K562 (cell line): Measurements from ENCODE around the gene SPATS1. TPM values are rescaled to one million over a fixed set of nuclear protein-coding genes. Genes with fewer than 3 reads are reported as not detected.
A peak's percentile ranks its signal among the peaks of the same experiment; 100 is the strongest.

Experiments
- ATAC-seq: fragments of 200-7000 bp; cut with Tn5 transposase; 3 replicates; pipeline ENCODE4 v1.9.1; 2020; ENCODE audit warnings: moderate library complexity
- BruUV-seq: library from RNA; stranded (reverse); fragments of 400-500 nt; replicated peaks from 2 replicates; lab custom pipeline; 2021; lab: Mats Ljungman, UMichigan
- CTCF ChIA-PET: fragments of 300-600 bp; formaldehyde crosslinking; extraction: SDS; loops from one replicate; lab custom pipeline; 2021; ENCODE audit warnings: low intra/inter-chr PET ratio; lab: Yijun Ruan, JAX
- POLR2A ChIA-PET: fragments of 300-600, 350-650 bp; sonication (Branson Sonifier 250); formaldehyde crosslinking; extraction: SDS; loops from one replicate; lab custom pipeline; 2021; ENCODE audit warnings: antibody characterized with exemption, inconsistent platforms; lab: Yijun Ruan, JAX
- DNase-seq, 4 experiments: peaks; one replicate each; pipeline versions ENCODE4 v3.0.0 to v3.0.0-alpha.2; 2011 to 2018; ENCODE audit warnings: low spot score in 3 of 4, mixed read lengths in 3 of 4; ENCODE audit errors: extremely low read depth in 1 of 4
- FAIRE-seq: peaks from 2 replicates; lab custom pipeline; 2011; peaks lifted over from hg19 to GRCh38; lab: Jason Lieb, UNC
- H2AFZ ChIP-seq: 2 replicates; pipeline ENCODE4 v1.6.0; 2011; ENCODE audit warnings: low read depth, low read length, control low read depth, inconsistent platforms
- H3K27ac ChIP-seq: fragments of 200-600 bp; 3 replicates; pipeline ENCODE4 v1.8.0; 2011; ENCODE audit warnings: low read depth, mild to moderate bottlenecking, control low read depth, inconsistent platforms, low read length, moderate library complexity, mixed read lengths; ENCODE audit errors: extremely low read depth
- H3K27me3 ChIP-seq, 2 experiments: fragments of 300-600 bp in 1 of 2; 2 replicates in 1 of 2; 3 replicates in 1 of 2; pipeline versions ENCODE4 v1.6.0 to v1.8.0; 2011; ENCODE audit warnings: inconsistent platforms in 2 of 2, low read length in 2 of 2, mild to moderate bottlenecking in 1 of 2, mixed read lengths in 1 of 2, moderate library complexity in 1 of 2; ENCODE audit not compliant: control insufficient read depth in 2 of 2, insufficient read depth in 2 of 2
- H3K36me3 ChIP-seq: fragments of 300-600 bp; 3 replicates; pipeline ENCODE4 v1.8.0; 2011; ENCODE audit warnings: mild to moderate bottlenecking, low read length, inconsistent platforms; ENCODE audit not compliant: control insufficient read depth, insufficient read depth
- H3K4me1 ChIP-seq, 2 experiments: fragments of 200-600 bp in 1 of 2; replicated peaks in 1 of 2; 2 replicates in 1 of 2; 3 replicates in 1 of 2; pipeline versions ENCODE4 v1.5.1 to v1.8.0; 2011; ENCODE audit warnings: inconsistent platforms in 2 of 2, low read length in 2 of 2, mild to moderate bottlenecking in 1 of 2, mixed read lengths in 1 of 2, moderate library complexity in 1 of 2; ENCODE audit not compliant: control insufficient read depth in 2 of 2, insufficient read depth in 2 of 2
- H3K4me2 ChIP-seq: 2 replicates; pipeline ENCODE4 v1.6.1; 2011; ENCODE audit warnings: low read length, control low read depth, inconsistent platforms, mixed read lengths; ENCODE audit not compliant: insufficient read depth
- H3K4me3 ChIP-seq: fragments of 200-600 bp; sonication (generic), shearing (Covaris generic); 2 replicates; pipeline ENCODE4 v1.5.1; 2016; ENCODE audit warnings: control low read depth, inconsistent platforms
- H3K79me2 ChIP-seq: fragments of 200-600 bp; 3 replicates; pipeline ENCODE4 v1.8.0; 2011; ENCODE audit warnings: low read length, inconsistent platforms; ENCODE audit not compliant: control insufficient read depth, insufficient read depth
- H3K9ac ChIP-seq, 2 experiments: 2 replicates each; pipeline versions ENCODE4 v1.6.0 to v1.6.1; 2011; ENCODE audit warnings: low read depth in 2 of 2, low read length in 2 of 2, control low read depth in 1 of 2, inconsistent platforms in 1 of 2, mild to moderate bottlenecking in 1 of 2, mixed read lengths in 1 of 2; ENCODE audit not compliant: insufficient read depth in 1 of 2
- H3K9me1 ChIP-seq: one replicate; pipeline ENCODE4 v1.6.0; 2011; ENCODE audit warnings: inconsistent platforms, mild to moderate bottlenecking, low read length, moderate library complexity; ENCODE audit not compliant: control insufficient read depth, insufficient read depth
- H3K9me3 ChIP-seq: replicated peaks from 2 replicates; pipeline ENCODE4 v1.5.1; 2011; ENCODE audit warnings: low read depth, low read length, inconsistent platforms; ENCODE audit not compliant: control insufficient read depth, insufficient read depth
- H4K20me1 ChIP-seq: replicated peaks from 2 replicates; pipeline ENCODE4 v1.6.1; 2011; ENCODE audit warnings: low read length, inconsistent platforms, mixed read lengths; ENCODE audit not compliant: control insufficient read depth, insufficient read depth
- ZBTB1 ChIP-seq: sonication (generic); formaldehyde crosslinking; IDR thresholded peaks from 2 replicates; pipeline ENCODE4 v1.8.1; 2023; ENCODE audit warnings: missing genetic modification reagents, low read depth, mild to moderate bottlenecking, borderline replicate concordance
- WGBS: fragments of 100-300 bp; shearing (Covaris generic); methylation state at CpG from one replicate; pipeline ENCODE4 v1.1.6; 2016; ENCODE audit warnings: low coverage, mixed read lengths; ENCODE audit not compliant: insufficient coverage; ENCODE audit errors: missing lambda C conversion rate; 5-methylcytosine and 5-hydroxymethylcytosine counted together
- in situ Hi-C: fragments of 300-500 bp; cut with MboI; formaldehyde crosslinking; loops from 4 replicates; pipeline ENCODE4 v1.15.0; 2018; ENCODE audit warnings: inconsistent platforms, mixed read lengths
- intact Hi-C: fragments of 100-400 bp; cut with micrococcal nuclease; formaldehyde crosslinking; loops from 2 replicates; pipeline ENCODE4 v1.14.2; 2022
- polyA plus RNA-seq, 8 experiments: library from polyadenylated mRNA; depleted of rRNA in 4 of 8; stranded (reverse) in 5 of 8; unstranded in 3 of 8; fragments of >200 nt; fragmentation: Nextera tagmentation in 2 of 8; fragmentation: Illumina TruSeq in 1 of 8; extraction: Ambion mirVana in 2 of 8; extraction: Trizol in 1 of 8; gene quantifications; 2 replicates each; pipeline versions ENCODE4 v1.2.1 to v1.2.3, GENCODE V29; 2011 to 2014; ENCODE audit warnings: inconsistent platforms in 1 of 8, missing spikeins in 1 of 8
- total RNA-seq, 7 experiments: library from RNA; depleted of rRNA in 6 of 7; stranded (reverse); fragments of >200 nt in 6 of 7; fragmentation: Illumina TruSeq in 2 of 7; extraction: Trizol in 2 of 7; gene quantifications; 2 replicates each; pipeline versions ENCODE4 v1.2.1 to v1.2.3, GENCODE V29; 2011 to 2021; ENCODE audit warnings: low replicate concordance in 1 of 7
- TF ChIP-seq, protein P1 (sequence below): fragments of 250-450 bp; sonication (Bioruptor Pico); IDR thresholded peaks from 2 replicates; pipeline ENCODE4 v1.5.0; 2021; ENCODE audit warnings: mild to moderate bottlenecking, moderate library complexity

Gene SPATS1
- total and polyA plus RNA-seq, 9 of the 15 experiments (the other 6 are each of a cell fraction or from before 2014, with no cell fraction given), result not detected

DNA sequence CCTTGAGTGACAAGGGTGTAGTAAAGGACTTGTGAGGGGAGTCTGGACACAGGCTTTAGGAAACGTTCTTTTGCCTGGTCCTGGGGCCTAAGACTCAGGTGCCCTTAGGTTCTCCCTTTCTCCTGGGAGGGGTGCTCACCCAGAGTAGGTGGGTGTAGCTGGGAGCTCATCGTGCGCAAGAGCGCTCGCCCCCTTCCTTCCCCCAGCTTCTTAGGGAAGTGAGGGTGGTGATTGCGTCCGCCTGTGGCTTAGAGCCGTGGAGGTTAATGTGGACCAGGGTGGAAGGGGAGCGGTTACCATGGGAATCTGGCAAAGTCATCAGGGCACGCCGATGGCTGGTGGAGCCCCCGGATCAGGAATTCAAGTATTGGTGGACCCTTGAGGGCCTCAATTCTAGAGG lies 26.0 kb upstream of the SPATS1 start:
- Histone ChIP-seq H3K27me3 (peaks cover 36 to 39% of the 10 kb centered on the region in 2 experiments), H3K9ac (no peak overlapping the region), H3K9me3 (no peaks in the 10 kb centered on the region), H3K4me1 (peaks cover 5 to 6% of the 10 kb centered on the region in 2 experiments; a peak in 3 of 5 replicates), H3K79me2 (peaks cover 15% of the 10 kb centered on the region), H3K9me1 (no peaks in the 10 kb centered on the region), H3K4me3 (no peak overlapping the region), H4K20me1 (no peaks in the 10 kb centered on the region), H2AFZ (no peak overlapping the region), H3K36me3 (peaks cover 8% of the 10 kb centered on the region), H3K27ac (no peak overlapping the region), H3K4me2 (no peak overlapping the region)
- intact Hi-C loops (no loop called here), in situ Hi-C loops (no loop called here)
- WGBS, result 32% methylated on average over 12 of the region's 12 CpGs
- 0 out of 2 replicates have a peak, but pooled peaks have one; percentile 20 for TF ChIP-seq ZBTB1 (CRISPR knock-in tag)
- TF ChIP-seq, protein P1, sequence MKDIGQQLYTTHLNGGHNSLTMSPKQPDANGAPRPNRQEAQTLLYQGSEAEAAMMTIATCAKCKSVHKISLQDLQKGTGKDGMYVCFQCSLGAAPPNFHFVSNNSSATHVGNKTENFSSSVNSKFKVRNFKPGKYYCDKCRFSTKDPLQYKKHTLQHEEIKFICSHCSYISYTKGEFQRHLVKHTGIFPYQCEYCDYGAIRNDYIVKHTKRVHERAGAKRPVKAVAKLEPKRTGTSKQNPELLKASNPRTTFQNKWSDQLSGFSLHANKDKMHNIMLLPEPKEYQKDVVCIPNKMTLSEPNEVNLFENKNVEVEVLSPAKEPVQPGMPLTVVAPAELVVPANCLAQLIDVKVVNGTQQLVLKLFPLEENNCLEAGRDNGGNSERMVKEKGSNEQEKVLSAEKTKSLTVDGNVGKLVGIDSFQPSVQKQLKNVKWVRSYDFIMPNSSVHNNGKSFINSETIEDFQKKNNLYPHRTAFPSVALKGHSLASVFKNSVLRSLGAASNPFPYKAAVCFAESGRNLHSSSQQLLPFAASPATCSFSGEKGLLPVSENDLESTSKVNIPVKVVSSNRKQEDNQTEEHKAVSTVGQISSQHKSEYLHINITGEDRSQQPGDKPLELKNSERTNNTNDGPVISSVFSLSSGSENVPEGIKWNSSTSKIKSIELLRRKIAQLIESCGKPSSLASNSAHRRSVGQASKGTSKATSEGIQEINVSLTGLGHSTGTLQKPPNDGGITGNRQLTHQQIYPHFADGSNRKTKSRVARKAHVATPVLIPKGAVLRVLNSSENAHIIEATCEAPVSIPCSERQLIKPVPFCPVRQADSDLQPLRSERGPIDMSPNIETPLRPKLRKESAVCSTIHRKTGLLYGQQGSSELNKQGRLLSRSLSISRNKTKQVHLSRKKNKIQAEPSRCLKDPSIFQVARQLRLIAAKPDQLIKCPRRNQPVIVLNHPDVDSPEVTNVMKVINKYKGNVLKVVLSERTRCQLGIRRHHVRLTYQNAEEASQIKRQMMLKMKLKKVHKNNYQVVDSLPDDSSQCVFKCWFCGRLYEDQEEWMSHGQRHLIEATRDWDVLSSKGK (CRISPR knock-in tag), result no peak
- ATAC-seq, result no peak
- no peak for FAIRE-seq
- ChIA-PET POLR2A (no interaction called here), CTCF (no interaction called here)
- BruUV-seq, result no TSS peak
- DNase-seq, result no peak
